Loucy (cell line): ENCODE measurements around the gene CDK13.

Source experiments
- EZH2phosphoT487 ChIP-seq: fragments of 200-600 bp; IDR thresholded peaks from 2 replicates; pipeline ENCODE4 v1.6.1; 2018; ENCODE audit warnings: antibody characterized with exemption, mild to moderate bottlenecking, moderate library complexity, borderline replicate concordance
- TF ChIP-seq, protein P1 (sequence below): fragments of 200-600 bp; sonication (generic); conservative IDR thresholded peaks from 2 replicates; pipeline ENCODE4 v1.5.1; 2014; ENCODE audit warnings: mild to moderate bottlenecking, antibody characterized with exemption, low read length

DNA sequence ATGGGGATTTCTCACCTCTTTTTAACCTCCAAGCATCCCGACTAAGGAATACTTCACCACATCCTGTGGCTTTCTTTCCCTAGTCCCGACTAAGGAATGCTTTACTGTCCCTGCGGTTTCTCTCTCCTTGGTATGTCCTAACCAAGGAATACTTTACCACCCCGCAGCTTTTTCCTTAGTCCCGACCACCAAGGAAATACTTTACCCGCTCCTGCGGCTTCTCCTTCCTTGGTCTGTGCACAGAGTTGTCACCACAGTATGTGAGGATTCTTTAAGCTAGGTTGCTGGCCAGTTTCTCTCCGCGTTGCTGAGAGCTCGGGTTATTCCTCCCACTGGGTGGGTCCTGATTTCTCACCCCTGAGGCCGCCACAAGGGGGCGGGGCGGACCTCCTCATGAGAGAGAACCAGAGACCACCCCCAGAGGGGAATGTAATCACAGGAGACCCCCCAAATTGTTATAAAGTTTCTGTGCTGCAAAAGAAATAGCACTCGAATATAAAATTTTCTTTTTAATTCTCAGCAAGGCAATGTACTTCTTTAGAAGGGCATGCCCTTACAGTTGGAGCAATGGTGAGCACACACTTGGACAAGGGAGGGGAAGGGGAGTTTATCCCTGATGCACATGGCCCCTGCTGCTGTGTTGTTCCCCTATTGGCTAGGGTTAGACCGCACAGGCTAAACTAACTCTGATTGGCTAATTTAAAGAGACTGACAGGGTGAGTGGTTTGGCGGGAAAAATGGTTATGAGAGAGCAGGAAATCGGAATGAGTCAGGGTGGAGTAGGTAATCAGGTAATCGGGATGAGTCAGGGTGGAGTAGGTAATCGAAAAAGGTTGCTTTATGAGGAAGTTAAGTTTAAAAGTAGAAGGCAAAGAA lies 197.6 kb downstream of the CDK13 start:
- TF ChIP-seq, protein P1, sequence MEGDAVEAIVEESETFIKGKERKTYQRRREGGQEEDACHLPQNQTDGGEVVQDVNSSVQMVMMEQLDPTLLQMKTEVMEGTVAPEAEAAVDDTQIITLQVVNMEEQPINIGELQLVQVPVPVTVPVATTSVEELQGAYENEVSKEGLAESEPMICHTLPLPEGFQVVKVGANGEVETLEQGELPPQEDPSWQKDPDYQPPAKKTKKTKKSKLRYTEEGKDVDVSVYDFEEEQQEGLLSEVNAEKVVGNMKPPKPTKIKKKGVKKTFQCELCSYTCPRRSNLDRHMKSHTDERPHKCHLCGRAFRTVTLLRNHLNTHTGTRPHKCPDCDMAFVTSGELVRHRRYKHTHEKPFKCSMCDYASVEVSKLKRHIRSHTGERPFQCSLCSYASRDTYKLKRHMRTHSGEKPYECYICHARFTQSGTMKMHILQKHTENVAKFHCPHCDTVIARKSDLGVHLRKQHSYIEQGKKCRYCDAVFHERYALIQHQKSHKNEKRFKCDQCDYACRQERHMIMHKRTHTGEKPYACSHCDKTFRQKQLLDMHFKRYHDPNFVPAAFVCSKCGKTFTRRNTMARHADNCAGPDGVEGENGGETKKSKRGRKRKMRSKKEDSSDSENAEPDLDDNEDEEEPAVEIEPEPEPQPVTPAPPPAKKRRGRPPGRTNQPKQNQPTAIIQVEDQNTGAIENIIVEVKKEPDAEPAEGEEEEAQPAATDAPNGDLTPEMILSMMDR, result peak; percentile 21; the same call in 1 of the 2 replicates
- TF ChIP-seq EZH2phosphoT487, result no peak
